ENCODE results near the gene BCAS4.

DNA sequence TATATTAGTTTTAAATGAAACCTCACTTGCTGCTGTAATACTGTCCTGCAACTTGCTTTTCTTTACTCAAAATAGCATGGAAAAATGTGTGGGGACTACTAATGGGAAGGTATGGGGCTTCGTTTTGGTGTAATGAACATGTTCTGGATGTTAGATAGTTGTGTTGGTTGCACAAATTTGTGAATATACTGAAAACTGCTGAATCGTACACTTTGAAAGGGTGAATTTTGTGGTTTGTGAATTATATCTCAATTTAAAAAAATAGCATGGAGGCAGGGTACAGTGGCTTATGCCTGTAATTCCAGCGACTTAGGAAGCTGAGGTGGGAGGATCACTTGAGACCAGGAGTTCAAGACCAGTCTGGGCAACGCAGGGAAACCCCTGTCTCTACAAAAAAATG lies 2.3 kb downstream of the BCAS4 start:
- no peak for TF ChIP-seq CTCF (IDR thresholded peaks at IDR 0.05)
- TF ChIP-seq POLR2A (IDR thresholded peaks at IDR 0.05): no peak

Data from esophagus squamous epithelium (tissue), 4 donors.